MM.1S (cell line): ENCODE results near the gene CCDC178.

Source experiments
- DNase-seq: peaks from one replicate; pipeline ENCODE4 v3.0.0-alpha.2; 2015
- H2AFZ ChIP-seq: fragments of 300-600 bp; sonication (generic); 2 replicates; pipeline ENCODE4 v1.6.0; 2016; ENCODE audit warnings: antibody characterized with exemption, low read length
- H3F3A ChIP-seq: fragments of 300-600 bp; sonication (generic); 2 replicates; pipeline ENCODE4 v1.6.1; 2016; ENCODE audit warnings: mild to moderate bottlenecking, antibody characterized with exemption, low read length, moderate library complexity, mixed read lengths; ENCODE audit not compliant: insufficient read depth
- H3K27ac ChIP-seq: fragments of 300-600 bp; sonication (generic); 2 replicates; pipeline ENCODE4 v1.5.1; 2016; ENCODE audit warnings: mild to moderate bottlenecking, low read length
- H3K27me3 ChIP-seq: fragments of 300-600 bp; sonication (generic); replicated peaks from 2 replicates; pipeline ENCODE4 v1.6.0; 2016; ENCODE audit warnings: low read length; ENCODE audit not compliant: insufficient read depth
- H3K36me3 ChIP-seq: fragments of 300-600 bp; sonication (generic); replicated peaks from 2 replicates; pipeline ENCODE4 v1.6.1; 2016; ENCODE audit warnings: mild to moderate bottlenecking, low read length, mixed read lengths; ENCODE audit not compliant: insufficient read depth
- H3K4me1 ChIP-seq: fragments of 300-600 bp; sonication (generic); 2 replicates; pipeline ENCODE4 v1.6.1; 2016; ENCODE audit warnings: low read length, mixed read lengths
- H3K4me2 ChIP-seq: fragments of 300-600 bp; sonication (generic); 2 replicates; pipeline ENCODE4 v1.6.0; 2016; ENCODE audit warnings: low read depth, low read length
- H3K4me3 ChIP-seq: fragments of 300-600 bp; sonication (generic); 2 replicates; pipeline ENCODE4 v1.5.1; 2016; ENCODE audit warnings: low read length, mixed read lengths
- H3K79me2 ChIP-seq: fragments of 300-600 bp; sonication (generic); 2 replicates; pipeline ENCODE4 v1.6.1; 2016; ENCODE audit warnings: mixed run types, low read length, mixed read lengths
- H3K9ac ChIP-seq: fragments of 300-600 bp; sonication (generic); 2 replicates; pipeline ENCODE4 v1.6.1; 2016; ENCODE audit warnings: low read length, mixed read lengths
- H3K9me2 ChIP-seq: fragments of 300-600 bp; sonication (generic); replicated peaks from 2 replicates; pipeline ENCODE4 v1.6.1; 2016; ENCODE audit warnings: mild to moderate bottlenecking, low read length, mixed read lengths; ENCODE audit not compliant: insufficient read depth
- H3K9me3 ChIP-seq: fragments of 300-600 bp; sonication (generic); replicated peaks from 2 replicates; pipeline ENCODE4 v1.6.1; 2016; ENCODE audit warnings: mild to moderate bottlenecking, low read length, mixed read lengths; ENCODE audit not compliant: insufficient read depth
- H4K20me1 ChIP-seq: fragments of 300-600 bp; sonication (generic); 2 replicates; pipeline ENCODE4 v1.6.1; 2016; ENCODE audit warnings: mild to moderate bottlenecking, low read length, moderate library complexity, mixed read lengths; ENCODE audit not compliant: insufficient read depth
- CTCF ChIP-seq: fragments of 300-600 bp; sonication (generic); IDR thresholded peaks from 2 replicates; pipeline ENCODE4 v1.5.1; 2016; ENCODE audit warnings: antibody characterized with exemption, low read length, mixed read lengths
- EZH2 ChIP-seq: fragments of 300-600 bp; sonication (generic); optimal IDR thresholded peaks from 2 replicates; pipeline ENCODE3; 2017; ENCODE audit warnings: low read depth, mild to moderate bottlenecking, antibody characterized with exemption, low read length, mixed read lengths
- EZH2phosphoT487 ChIP-seq: fragments of 300-600 bp; sonication (generic); IDR thresholded peaks from 2 replicates; pipeline ENCODE4 v1.6.1; 2018; ENCODE audit warnings: antibody characterized with exemption, low read length

The CCDC178 gene, protein sequence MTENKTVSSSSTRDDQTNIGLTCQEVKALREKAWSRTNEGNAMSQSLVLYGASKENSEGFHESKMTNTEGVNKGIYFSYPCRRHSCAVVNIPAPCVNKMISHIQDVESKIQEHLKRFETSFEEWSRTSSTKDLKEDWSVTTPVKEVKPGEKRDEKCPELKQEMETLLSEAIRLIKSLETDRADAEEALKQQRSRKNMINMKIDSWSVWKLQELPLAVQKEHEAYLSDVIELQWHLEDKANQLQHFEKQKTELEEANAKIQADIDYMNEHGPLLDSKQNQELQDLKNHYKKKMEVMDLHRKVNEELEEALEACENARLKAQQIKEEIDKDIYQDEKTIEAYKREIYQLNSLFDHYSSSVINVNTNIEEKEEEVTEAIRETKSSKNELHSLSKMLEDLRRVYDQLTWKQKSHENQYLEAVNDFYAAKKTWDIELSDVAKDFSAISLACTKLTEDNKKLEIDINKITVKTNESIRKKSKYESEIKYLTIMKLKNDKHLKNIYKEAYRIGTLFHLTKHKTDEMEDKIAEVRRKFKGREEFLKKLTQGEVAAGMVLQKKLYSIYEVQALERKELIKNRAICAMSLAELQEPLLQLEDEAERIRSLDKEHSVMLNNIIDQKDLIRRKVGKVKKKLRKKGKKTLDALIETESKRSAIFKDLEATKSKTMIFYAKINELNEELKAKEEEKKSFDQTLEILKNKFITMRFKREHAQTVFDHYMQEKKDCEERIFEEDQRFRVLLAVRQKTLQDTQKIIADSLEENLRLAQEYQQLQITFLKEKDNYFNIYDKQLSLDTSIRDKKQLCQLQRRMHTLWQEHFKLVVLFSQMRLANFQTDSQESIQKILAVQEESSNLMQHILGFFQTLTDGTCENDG

GRCh38 chr18:33440060-33441043 is at the start of gene CCDC178:
CCDC178 (minus strand) TSS chr18:33440721; CDS start chr18:33412088, 28,633 bp downstream.
- H3K4me1 ChIP-seq = no peaks in the 10 kb centered on the region
- DNase-seq = no peak
- no peaks in the 10 kb centered on the region for H4K20me1 ChIP-seq
- no peaks in the 10 kb centered on the region for H3K27me3 ChIP-seq
- TF ChIP-seq EZH2 (no peak), CTCF (no peak), EZH2phosphoT487 (no peak)
- H3K9ac ChIP-seq = no peak within 1 kb of the TSS
- H3F3A ChIP-seq = no peaks in the 10 kb centered on the region
- H3K4me3 ChIP-seq = no peak within 1 kb of the TSS
- no peak within 1 kb of the TSS for H3K27ac ChIP-seq
- H3K79me2 ChIP-seq = no peaks in the 10 kb centered on the region
- H3K4me2 ChIP-seq = no peak within 1 kb of the TSS
- H3K9me3 ChIP-seq = no peaks in the 10 kb centered on the region
- no peak within 1 kb of the TSS for H2AFZ ChIP-seq
- H3K36me3 ChIP-seq = no peaks in the 10 kb centered on the region
- no peaks in the 10 kb centered on the region for H3K9me2 ChIP-seq

- no peaks in the 10 kb centered on the region for H3F3A ChIP-seq
- no peaks in the 10 kb centered on the region for H4K20me1 ChIP-seq
- no peaks in the 10 kb centered on the region for H3K36me3 ChIP-seq
- no peaks in the 10 kb centered on the region for H3K4me1 ChIP-seq
- no peak overlapping the region for H3K9ac ChIP-seq
- no peak overlapping the region for H3K4me3 ChIP-seq
- DNase-seq = no peak
- H2AFZ ChIP-seq = no peak overlapping the region
- H3K4me2 ChIP-seq = no peak overlapping the region
- no peaks in the 10 kb centered on the region for H3K79me2 ChIP-seq
- H3K27ac ChIP-seq = no peak overlapping the region
- TF ChIP-seq CTCF = no peak
- TF ChIP-seq EZH2phosphoT487 = no peak
- TF ChIP-seq EZH2 = no peak
- no peaks in the 10 kb centered on the region for H3K9me3 ChIP-seq
- H3K9me2 ChIP-seq = no peaks in the 10 kb centered on the region
- H3K27me3 ChIP-seq = no peaks in the 10 kb centered on the region
Measured at GRCh38 chr18:33483908-33484307, 43.4 kb upstream of the CCDC178 start.

DNA sequence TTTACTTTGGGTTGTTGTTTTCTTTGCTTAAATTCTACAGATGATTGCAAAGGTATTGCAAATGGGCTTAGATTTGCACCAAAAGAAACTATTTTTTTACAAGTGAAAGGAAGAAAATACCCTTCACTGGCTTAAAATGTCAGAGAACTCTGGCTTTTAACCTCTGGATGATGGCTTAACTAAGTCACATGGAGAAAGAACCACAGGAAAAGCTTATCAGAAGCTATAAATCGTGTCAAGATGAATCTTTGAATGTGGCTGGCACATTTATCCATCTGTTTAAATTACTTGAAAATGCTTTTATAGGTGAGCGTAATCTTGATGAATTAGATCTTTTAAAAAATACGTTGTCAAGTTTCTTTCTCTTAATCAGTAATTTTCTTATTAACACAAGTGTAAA is 32.0 kb upstream of the CCDC178 start:
- Histone ChIP-seq H3K9me2 (no peaks in the 10 kb centered on the region), H2AFZ (no peak overlapping the region), H3K27ac (no peak overlapping the region), H3K9me3 (no peaks in the 10 kb centered on the region), H3K36me3 (no peaks in the 10 kb centered on the region), H3K9ac (no peak overlapping the region), H3K4me3 (no peak overlapping the region), H3K4me2 (no peak overlapping the region), H4K20me1 (no peaks in the 10 kb centered on the region), H3K79me2 (no peaks in the 10 kb centered on the region), H3K4me1 (no peaks in the 10 kb centered on the region), H3F3A (no peaks in the 10 kb centered on the region), H3K27me3 (no peaks in the 10 kb centered on the region)
- no peak for DNase-seq
- TF ChIP-seq CTCF (no peak), EZH2 (no peak), EZH2phosphoT487 (no peak)
